CD4-positive, alpha-beta T cell (primary cell): ENCODE results near the gene ACADSB. TPM values are rescaled to one million over a fixed set of nuclear protein-coding genes. Genes with fewer than 3 reads are reported as not detected.

Experiments
- ATAC-seq: fragments of 200-7000 bp; cut with Tn5 transposase; one replicate; pipeline ENCODE4 v1.10.0; 2022; ENCODE audit warnings: mild to moderate bottlenecking; ENCODE audit not compliant: poor library complexity
- CTCF ChIA-PET: fragments of 350-600 bp; sonication (Branson Sonifier 250); formaldehyde crosslinking; loops from one replicate; lab custom pipeline; 2021; ENCODE audit warnings: antibody characterized with exemption, inconsistent platforms; lab: Charles Lee
- POLR2A ChIA-PET: fragments of 350-600 bp; sonication (Branson Sonifier 250); formaldehyde crosslinking; loops from one replicate; lab custom pipeline; 2021; ENCODE audit warnings: antibody characterized with exemption, inconsistent platforms; lab: Charles Lee
- DNase-seq, 14 experiments: peaks; one replicate each; pipeline ENCODE4 v3.0.0-alpha.2; 2013 to 2020; ENCODE audit warnings: mixed read lengths in 2 of 14
- H3K27ac ChIP-seq, 2 donors: one replicate each; pipeline versions ENCODE4 v1.5.1 to v1.7.0; 2013; ENCODE audit warnings: low read length in 2 of 2, low read depth in 1 of 2, mild to moderate bottlenecking in 1 of 2
- H3K27me3 ChIP-seq, 2 experiments: 1 replicate in 1 of 2; 2 replicates in 1 of 2; pipeline versions ENCODE4 v1.6.1 to v1.7.0; 2013; ENCODE audit warnings: low read length in 2 of 2, control low read depth in 1 of 2, mild to moderate bottlenecking in 1 of 2, moderate library complexity in 1 of 2; ENCODE audit not compliant: insufficient read depth in 2 of 2, control insufficient read depth in 1 of 2
- H3K36me3 ChIP-seq: one replicate; pipeline ENCODE4 v1.6.1; 2013; ENCODE audit warnings: low read length, control low read depth; ENCODE audit not compliant: insufficient read depth
- H3K4me1 ChIP-seq: one replicate; pipeline ENCODE4 v1.6.1; 2013; ENCODE audit warnings: low read length, control low read depth; ENCODE audit not compliant: insufficient read depth
- H3K4me3 ChIP-seq: one replicate; pipeline ENCODE4 v1.5.1; 2013; ENCODE audit warnings: mild to moderate bottlenecking, low read length, moderate library complexity
- H3K9me3 ChIP-seq, 2 experiments: 1 replicate in 1 of 2; 2 replicates in 1 of 2; pipeline versions ENCODE4 v1.6.1 to v1.7.0; 2013; ENCODE audit warnings: low read length in 2 of 2, mild to moderate bottlenecking in 2 of 2, control low read depth in 1 of 2, moderate library complexity in 1 of 2; ENCODE audit not compliant: control insufficient read depth in 1 of 2, insufficient read depth in 1 of 2
- H3K27ac Mint-ChIP-seq: one replicate; pipeline ENCODE4 v1.8.0; 2020; ENCODE audit warnings: mixed read lengths
- H3K27me3 Mint-ChIP-seq: one replicate; pipeline ENCODE4 v1.8.0; 2021; ENCODE audit warnings: mixed read lengths
- H3K36me3 Mint-ChIP-seq: one replicate; pipeline ENCODE4 v1.8.0; 2021; ENCODE audit warnings: low read depth, mixed read lengths
- H3K4me1 Mint-ChIP-seq: one replicate; pipeline ENCODE4 v1.8.0; 2021; ENCODE audit warnings: low read depth, mixed read lengths
- H3K4me3 Mint-ChIP-seq: one replicate; pipeline ENCODE4 v1.8.0; 2020; ENCODE audit warnings: mild to moderate bottlenecking, mixed read lengths
- H3K9me3 Mint-ChIP-seq: one replicate; pipeline ENCODE4 v1.8.0; 2020; ENCODE audit warnings: mixed read lengths
- intact Hi-C, 2 experiments: fragments of 100-400 bp; cut with DNase I in 1 of 2; cut with micrococcal nuclease in 1 of 2; formaldehyde crosslinking; loops; one replicate each; pipeline versions ENCODE4 v1.15.1 to v1.9.0; 2023 to 2025; cut with DNase I, micrococcal nuclease
- total RNA-seq, 174 experiments: library from RNA in 2 of 174; stranded (reverse) in 2 of 174; gene quantifications; one replicate each; pipeline ENCODE4 v1.2.3 and lab custom pipeline; 2021 to 2026
- TF ChIP-seq, protein P1 (sequence below): fragments of 200-600 bp; IDR thresholded peaks from one replicate; pipeline ENCODE4 v1.8.0; 2022; ENCODE audit warnings: antibody characterized with exemption, mild to moderate bottlenecking

The ACADSB gene
- total RNA-seq, 2 experiments from 2014 or later = 16.6 to 17.9 TPM

DNA sequence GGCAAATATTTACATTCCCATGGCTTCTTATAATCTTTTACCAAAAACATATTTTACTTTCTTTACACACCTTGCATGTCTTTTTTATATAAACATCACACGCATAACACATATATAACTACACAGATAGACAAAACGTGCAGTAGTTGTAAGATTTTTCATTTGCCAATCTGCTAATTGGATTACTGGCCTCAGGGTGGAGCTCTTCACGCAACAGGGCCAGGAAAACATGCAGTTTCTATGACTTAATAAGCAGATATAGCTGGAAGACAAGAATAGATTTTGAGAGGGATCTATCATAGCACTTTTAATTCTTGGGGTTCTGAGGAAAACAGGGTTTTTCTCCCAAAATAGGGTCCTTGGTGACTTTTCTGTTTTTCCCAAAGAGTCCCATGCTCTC is 12.7 kb downstream of the ACADSB start:
- Mint-ChIP-seq H3K27ac (no peak overlapping the region), H3K27me3 (no peaks in the 10 kb centered on the region), H3K9me3 (no peaks in the 10 kb centered on the region), H3K36me3 (no peaks in the 10 kb centered on the region), H3K4me1 (peaks cover 6% of the 10 kb centered on the region), H3K4me3 (no peak overlapping the region)
- ChIA-PET CTCF (interaction anchor here (1.0 kb wide), 1 partner anchor 11 kb away, joined by 4 read pairs; no protein-coding TSS in a partner anchor), POLR2A (no interaction called here)
- Histone ChIP-seq H3K27ac (no peak overlapping the region), H3K4me3 (no peak overlapping the region), H3K9me3 (no peaks in the 10 kb centered on the region), H3K36me3 (no peaks in the 10 kb centered on the region), H3K4me1 (no peaks in the 10 kb centered on the region), H3K27me3 (no peaks in the 10 kb centered on the region)
- ATAC-seq (no peak), DNase-seq (peak in 1 of 14 experiments; percentile 9)
- TF ChIP-seq, protein P1, sequence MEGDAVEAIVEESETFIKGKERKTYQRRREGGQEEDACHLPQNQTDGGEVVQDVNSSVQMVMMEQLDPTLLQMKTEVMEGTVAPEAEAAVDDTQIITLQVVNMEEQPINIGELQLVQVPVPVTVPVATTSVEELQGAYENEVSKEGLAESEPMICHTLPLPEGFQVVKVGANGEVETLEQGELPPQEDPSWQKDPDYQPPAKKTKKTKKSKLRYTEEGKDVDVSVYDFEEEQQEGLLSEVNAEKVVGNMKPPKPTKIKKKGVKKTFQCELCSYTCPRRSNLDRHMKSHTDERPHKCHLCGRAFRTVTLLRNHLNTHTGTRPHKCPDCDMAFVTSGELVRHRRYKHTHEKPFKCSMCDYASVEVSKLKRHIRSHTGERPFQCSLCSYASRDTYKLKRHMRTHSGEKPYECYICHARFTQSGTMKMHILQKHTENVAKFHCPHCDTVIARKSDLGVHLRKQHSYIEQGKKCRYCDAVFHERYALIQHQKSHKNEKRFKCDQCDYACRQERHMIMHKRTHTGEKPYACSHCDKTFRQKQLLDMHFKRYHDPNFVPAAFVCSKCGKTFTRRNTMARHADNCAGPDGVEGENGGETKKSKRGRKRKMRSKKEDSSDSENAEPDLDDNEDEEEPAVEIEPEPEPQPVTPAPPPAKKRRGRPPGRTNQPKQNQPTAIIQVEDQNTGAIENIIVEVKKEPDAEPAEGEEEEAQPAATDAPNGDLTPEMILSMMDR = no peak
- intact Hi-C loops = no loop called here

- no peaks in the 10 kb centered on the region for H3K9me3 ChIP-seq
- no peaks in the 10 kb centered on the region for H3K27me3 Mint-ChIP-seq
- TF ChIP-seq, protein P1 = no peak
- no peaks in the 10 kb centered on the region for H3K36me3 Mint-ChIP-seq
- H3K36me3 ChIP-seq = no peaks in the 10 kb centered on the region
- H3K27me3 ChIP-seq = no peaks in the 10 kb centered on the region
- no peak overlapping the region for H3K4me3 Mint-ChIP-seq
- H3K4me1 Mint-ChIP-seq = peaks cover 4% of the 10 kb centered on the region
- ATAC-seq (no peak), DNase-seq (no peak)
- CTCF ChIA-PET = no interaction called here
- H3K27ac Mint-ChIP-seq = no peak overlapping the region
- no peaks in the 10 kb centered on the region for H3K4me1 ChIP-seq
- H3K27ac ChIP-seq = no peak overlapping the region
- POLR2A ChIA-PET = no interaction called here
- no peak overlapping the region for H3K4me3 ChIP-seq
- H3K9me3 Mint-ChIP-seq = no peaks in the 10 kb centered on the region
- intact Hi-C loops = no loop called here
Observed at GRCh38 chr10:123024540-123024939, 15.7 kb downstream of the ACADSB start.

DNA sequence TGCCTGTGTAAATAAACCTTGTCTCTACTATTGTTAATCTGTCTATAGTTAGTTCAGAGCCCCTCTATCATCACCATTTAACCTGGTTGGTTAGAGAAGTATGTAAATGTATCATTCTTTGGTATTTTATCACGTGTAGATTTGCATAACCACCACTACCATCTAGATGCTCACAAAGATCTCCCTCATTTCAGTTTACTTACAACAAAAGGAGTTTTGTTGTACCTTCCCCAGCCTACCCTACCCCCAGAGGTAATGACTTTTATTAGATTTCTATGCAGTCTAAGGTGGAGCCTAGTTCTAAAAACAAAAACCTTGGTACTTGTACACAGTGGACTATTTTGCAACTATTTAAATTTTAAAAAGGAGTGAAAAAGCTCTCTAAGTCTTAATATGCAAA is 17.5 kb downstream of the ACADSB start:
- Mint-ChIP-seq H3K27me3 (no peaks in the 10 kb centered on the region), H3K27ac (no peak overlapping the region), H3K4me3 (no peak overlapping the region), H3K36me3 (no peaks in the 10 kb centered on the region), H3K4me1 (no peaks in the 10 kb centered on the region), H3K9me3 (no peaks in the 10 kb centered on the region)
- ChIA-PET CTCF (no interaction called here), POLR2A (no interaction called here)
- no peaks in the 10 kb centered on the region for H3K27me3 ChIP-seq
- DNase-seq (no peak), ATAC-seq (no peak)
- H3K9me3 ChIP-seq = no peaks in the 10 kb centered on the region
- H3K4me1 ChIP-seq = no peaks in the 10 kb centered on the region
- no peaks in the 10 kb centered on the region for H3K36me3 ChIP-seq
- H3K27ac ChIP-seq = no peak overlapping the region
- H3K4me3 ChIP-seq = no peak overlapping the region
- intact Hi-C loops = no loop called here
- TF ChIP-seq, protein P1 = no peak
